B cell (primary cell): Measurements from ENCODE around the gene MEIS3. TPM values are rescaled to one million over a fixed set of nuclear protein-coding genes. Genes with fewer than 3 reads are reported as not detected.
A peak's percentile ranks its signal among the peaks of the same experiment; 100 is the strongest.

ENCODE experiments used
- ATAC-seq: fragments of 200-7000 bp; cut with Tn5 transposase; one replicate; pipeline ENCODE4 v1.10.0; 2021; ENCODE audit warnings: low read depth, mild to moderate bottlenecking, moderate number of reproducible peaks, moderate library complexity
- CTCF ChIA-PET: fragments of 350-600 bp; sonication (Branson Sonifier 250); formaldehyde crosslinking; loops from one replicate; lab custom pipeline; 2021; ENCODE audit warnings: antibody characterized with exemption, inconsistent platforms; lab: Charles Lee
- POLR2A ChIA-PET: fragments of 350-600 bp; sonication (Branson Sonifier 250); formaldehyde crosslinking; loops from one replicate; lab custom pipeline; 2021; ENCODE audit warnings: antibody characterized with exemption; lab: Charles Lee
- DNase-seq: peaks from one replicate; pipeline ENCODE4 v3.0.0; 2013
- H2AFZ ChIP-seq: 2 replicates; pipeline ENCODE4 v1.6.1; 2012; ENCODE audit warnings: mild to moderate bottlenecking, low read depth, low read length; ENCODE audit not compliant: insufficient read depth, poor library complexity, severe bottlenecking
- H3K27ac ChIP-seq, 2 donors: 1 replicate in 1 of 2; 2 replicates in 1 of 2; pipeline ENCODE4 v1.5.1; 2012 to 2013; ENCODE audit warnings: low read length in 2 of 2, mild to moderate bottlenecking in 2 of 2, moderate library complexity in 1 of 2
- H3K27me3 ChIP-seq, 4 experiments: fragments of 200-600 bp in 1 of 4; sonication (generic) in 1 of 4; replicated peaks in 1 of 4; 1 replicate in 2 of 4; 2 replicates in 2 of 4; pipeline versions ENCODE4 v1.6.1 to v1.7.0; 2013 to 2016; ENCODE audit warnings: low read length in 3 of 4, mild to moderate bottlenecking in 2 of 4, mixed read lengths in 1 of 4, moderate library complexity in 1 of 4; ENCODE audit not compliant: insufficient read depth in 4 of 4, control insufficient read depth in 3 of 4; ENCODE audit errors: control extremely low read depth in 1 of 4
- H3K36me3 ChIP-seq, 2 experiments: replicated peaks in 1 of 2; 1 replicate in 1 of 2; 2 replicates in 1 of 2; pipeline versions ENCODE4 v1.6.1 to v1.7.1; 2013; ENCODE audit warnings: low read length in 1 of 2; ENCODE audit not compliant: insufficient read depth in 2 of 2, control insufficient read depth in 1 of 2; ENCODE audit errors: control extremely low read depth in 1 of 2, extremely low read depth in 1 of 2
- H3K4me1 ChIP-seq, 2 donors: fragments of 200-600 bp in 1 of 2; sonication (generic) in 1 of 2; 1 replicate in 1 of 2; 2 replicates in 1 of 2; pipeline versions ENCODE4 v1.5.1 to v1.6.1; 2013 to 2017; ENCODE audit warnings: low read length in 2 of 2; ENCODE audit not compliant: control insufficient read depth in 2 of 2, insufficient read depth in 2 of 2
- H3K4me2 ChIP-seq: replicated peaks from 2 replicates; pipeline ENCODE3; 2012; ENCODE audit warnings: mild to moderate bottlenecking, low read depth, low read length; ENCODE audit not compliant: poor library complexity, severe bottlenecking
- H3K4me3 ChIP-seq, 5 experiments: fragments of 200-600 bp in 1 of 5; sonication (generic) in 1 of 5; 1 replicate in 3 of 5; 2 replicates in 2 of 5; pipeline versions ENCODE4 v1.5.1 to v1.7.0; 2011 to 2016; ENCODE audit warnings: low read length in 4 of 5, mild to moderate bottlenecking in 4 of 5, low read depth in 2 of 5, control low read depth in 1 of 5, moderate library complexity in 1 of 5; ENCODE audit not compliant: insufficient read depth in 1 of 5; ENCODE audit errors: control extremely low read depth in 1 of 5, extremely low read depth in 1 of 5
- H3K79me2 ChIP-seq: fragments of 200-600 bp; sonication (generic); one replicate; pipeline ENCODE4 v1.6.0; 2016; ENCODE audit warnings: low read length; ENCODE audit not compliant: control insufficient read depth, insufficient read depth
- H3K9ac ChIP-seq: fragments of 200-600 bp; sonication (generic); 2 replicates; pipeline ENCODE4 v1.6.1; 2017; ENCODE audit warnings: mild to moderate bottlenecking, low read length, moderate library complexity
- H3K9me3 ChIP-seq, 3 donors: one replicate each; pipeline versions ENCODE4 v1.6.1 to v1.7.1; 2013; ENCODE audit warnings: low read length in 2 of 3; ENCODE audit not compliant: control insufficient read depth in 2 of 3, insufficient read depth in 1 of 3; ENCODE audit errors: control extremely low read depth in 1 of 3
- H4K20me1 ChIP-seq: 2 replicates; pipeline ENCODE4 v1.6.0; 2012; ENCODE audit warnings: mild to moderate bottlenecking, low read length; ENCODE audit not compliant: insufficient read depth, control insufficient read depth, poor library complexity, severe bottlenecking
- H3K27ac Mint-ChIP-seq: one replicate; pipeline ENCODE4 v1.8.0; 2021; ENCODE audit warnings: mixed read lengths
- H3K27me3 Mint-ChIP-seq: one replicate; pipeline ENCODE4 v1.8.0; 2021; ENCODE audit warnings: mixed read lengths
- H3K4me1 Mint-ChIP-seq: one replicate; pipeline ENCODE4 v1.8.0; 2021; ENCODE audit warnings: mixed read lengths
- H3K4me3 Mint-ChIP-seq: one replicate; pipeline ENCODE4 v1.8.0; 2021; ENCODE audit warnings: mixed read lengths
- H3K9me3 Mint-ChIP-seq: one replicate; pipeline ENCODE4 v1.8.0; 2022; ENCODE audit warnings: mixed read lengths; ENCODE audit not compliant: insufficient read depth
- CTCF ChIP-seq: fragments of 200-600 bp; IDR thresholded peaks from one replicate; pipeline ENCODE4 v1.8.0; 2022; ENCODE audit warnings: antibody characterized with exemption, mild to moderate bottlenecking
- EZH2 ChIP-seq: IDR thresholded peaks from 2 replicates; pipeline ENCODE4 v1.6.1; 2012; ENCODE audit warnings: borderline replicate concordance, low read depth, mild to moderate bottlenecking, moderate library complexity, low read length; ENCODE audit not compliant: insufficient read depth, poor library complexity, severe bottlenecking
- WGBS: methylation state at CpG from one replicate; pipeline ENCODE4 v1.1.5; 2013; ENCODE audit warnings: missing lambda C conversion rate; ENCODE audit not compliant: insufficient coverage; 5-methylcytosine and 5-hydroxymethylcytosine counted together
- intact Hi-C: fragments of 100-400 bp; cut with micrococcal nuclease; formaldehyde crosslinking; loops from one replicate; pipeline ENCODE4 v1.10.0; 2022
- polyA plus RNA-seq: library from polyadenylated mRNA; depleted of rRNA; stranded (reverse); fragments of >200 nt; gene quantifications from 2 replicates; pipeline ENCODE4 v1.2.3, GENCODE V29; 2012
- total RNA-seq, 2 donors: library from RNA; stranded (reverse); fragments of 120-200 nt in 1 of 2; gene quantifications; 1 replicate in 1 of 2; 2 replicates in 1 of 2; pipeline versions ENCODE4 v1.2.3 to v1.2.4, GENCODE V29; 2013 to 2022

MEIS3 gene
- total and polyA plus RNA-seq, 2 donors (not counting 1 experiment from before 2014, with no cell fraction given) = not detected

- peaks cover 56% of the 10 kb centered on the region for H3K27me3 Mint-ChIP-seq
- peaks cover 16% of the 10 kb centered on the region for H3K4me1 Mint-ChIP-seq
- Histone ChIP-seq H3K27ac (no peak overlapping the region), H3K4me2 (no peak overlapping the region), H3K9me3 (peaks cover 0 to 30% (median 4%) of the 10 kb centered on the region in 3 donors), H3K9ac (no peak overlapping the region), H2AFZ (no peak overlapping the region), H3K27me3 (peaks cover 0 to 88% (median 49%) of the 10 kb centered on the region in 4 experiments), H3K4me3 (no peak overlapping the region), H4K20me1 (no peaks in the 10 kb centered on the region), H3K36me3 (no peaks in the 10 kb centered on the region), H3K4me1 (peaks cover 25 to 27% of the 10 kb centered on the region in 2 donors), H3K79me2 (no peaks in the 10 kb centered on the region)
- no peaks in the 10 kb centered on the region for H3K9me3 Mint-ChIP-seq
- ChIA-PET POLR2A (interaction anchor here (0.5 kb wide), 1 partner anchor 88 kb away, joined by 3 read pairs; no protein-coding TSS in a partner anchor), CTCF (interaction anchor here (1.1 to 9.0 kb wide), 5 partner anchors 51 to 308 kb away, joined by 4 to 175 read pairs (median 14); partner anchors contain the start of genes KPTN and NAPA)
- ATAC-seq (no peak), DNase-seq (no peak)
- intact Hi-C loops = no loop called here
- TF ChIP-seq CTCF (no peak), EZH2 (no peak)
- no peak overlapping the region for H3K4me3 Mint-ChIP-seq
- H3K27ac Mint-ChIP-seq = no peak overlapping the region
These were observed 13.2 kb upstream of the MEIS3 start for GRCh38 chr19:47432499-47432898.

GRCh38 chr19:47432091-47432490 lies 12.8 kb upstream of the MEIS3 start:
- H3K27me3 ChIP-seq = peaks cover 0 to 88% (median 48%) of the 10 kb centered on the region in 4 experiments
- Mint-ChIP-seq H3K27me3 (peaks cover 53% of the 10 kb centered on the region), H3K9me3 (no peaks in the 10 kb centered on the region), H3K27ac (no peak overlapping the region), H3K4me1 (peaks cover 16% of the 10 kb centered on the region), H3K4me3 (no peak overlapping the region)
- no peaks in the 10 kb centered on the region for H3K36me3 ChIP-seq
- 47% methylated on average over 18 of the region's 18 CpGs for WGBS
- peaks cover 0 to 33% (median 4%) of the 10 kb centered on the region in 3 donors for H3K9me3 ChIP-seq
- no peaks in the 10 kb centered on the region for H4K20me1 ChIP-seq
- no peaks in the 10 kb centered on the region for H3K79me2 ChIP-seq
- ATAC-seq (no peak), DNase-seq (peak; percentile 3)
- no peak overlapping the region for H3K4me2 ChIP-seq
- H3K27ac ChIP-seq = no peak overlapping the region
- intact Hi-C loops = no loop called here
- H3K4me3 ChIP-seq = no peak overlapping the region
- POLR2A ChIA-PET = interaction anchor here (0.5 kb wide), 1 partner anchor 87 kb away, joined by 3 read pairs; no protein-coding TSS in a partner anchor
- TF ChIP-seq CTCF (no peak), EZH2 (no peak)
- CTCF ChIA-PET = interaction anchor here (0.7 to 9.0 kb wide), 6 partner anchors 52 to 609 kb away, joined by 3 to 175 read pairs (median 10); partner anchors contain the start of genes KPTN and NAPA
- H3K4me1 ChIP-seq = peaks cover 27 to 29% of the 10 kb centered on the region in 2 donors
- H3K9ac ChIP-seq = no peak overlapping the region
- H2AFZ ChIP-seq = no peak overlapping the region
